ENCODE results near the gene VASH1. TPM values are rescaled to one million over a fixed set of nuclear protein-coding genes. Genes with fewer than 3 reads are reported as not detected.

VASH1 gene
- total and polyA plus RNA-seq, 7 donors: 3.0 to 13.0 (median 3.7) TPM

DNA sequence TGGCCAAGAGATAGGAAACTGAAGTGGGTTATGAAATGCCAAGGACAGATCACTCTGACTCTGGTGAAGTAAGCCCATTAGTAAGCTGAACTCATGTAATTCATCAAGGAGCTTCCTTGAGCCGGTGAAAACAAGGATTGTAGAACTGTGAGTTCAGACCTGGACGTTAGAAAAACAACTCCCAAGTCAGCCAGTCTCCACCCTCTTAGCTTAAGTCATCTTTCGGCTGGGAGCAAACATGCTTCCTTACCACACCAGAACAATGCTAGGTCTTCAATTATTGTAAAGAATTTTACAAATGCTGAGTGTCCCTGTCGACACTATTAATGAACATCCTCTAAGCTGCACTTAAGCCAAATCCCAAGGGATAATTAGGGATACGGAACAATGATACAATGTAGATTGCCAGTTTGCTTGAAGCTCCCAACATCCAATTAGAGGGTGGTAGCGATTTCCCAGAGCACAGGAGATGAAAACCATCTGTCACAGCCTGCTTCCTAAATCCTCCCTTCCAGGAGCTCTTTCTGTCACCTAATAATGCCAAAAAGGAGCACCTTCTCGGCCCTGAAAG is 45.7 kb upstream of the VASH1 start:
- Histone ChIP-seq H3K4me1 (peaks cover 0 to 7% (median 3%) of the 10 kb centered on the region in 4 donors), H3K36me3 (no peaks in the 10 kb centered on the region), H3K27me3 (no peaks in the 10 kb centered on the region), H3K27ac (peak overlapping the region in 3 of 4 donors; percentile 39 to 67 (median 45)), H3K4me3 (no peak overlapping the region), H3K9me3 (no peaks in the 10 kb centered on the region)
- TF ChIP-seq POLR2AphosphoS5 (IDR thresholded peaks at IDR 0.05): peak in 1 of 4 donors; percentile 14
- TF ChIP-seq, protein P1, sequence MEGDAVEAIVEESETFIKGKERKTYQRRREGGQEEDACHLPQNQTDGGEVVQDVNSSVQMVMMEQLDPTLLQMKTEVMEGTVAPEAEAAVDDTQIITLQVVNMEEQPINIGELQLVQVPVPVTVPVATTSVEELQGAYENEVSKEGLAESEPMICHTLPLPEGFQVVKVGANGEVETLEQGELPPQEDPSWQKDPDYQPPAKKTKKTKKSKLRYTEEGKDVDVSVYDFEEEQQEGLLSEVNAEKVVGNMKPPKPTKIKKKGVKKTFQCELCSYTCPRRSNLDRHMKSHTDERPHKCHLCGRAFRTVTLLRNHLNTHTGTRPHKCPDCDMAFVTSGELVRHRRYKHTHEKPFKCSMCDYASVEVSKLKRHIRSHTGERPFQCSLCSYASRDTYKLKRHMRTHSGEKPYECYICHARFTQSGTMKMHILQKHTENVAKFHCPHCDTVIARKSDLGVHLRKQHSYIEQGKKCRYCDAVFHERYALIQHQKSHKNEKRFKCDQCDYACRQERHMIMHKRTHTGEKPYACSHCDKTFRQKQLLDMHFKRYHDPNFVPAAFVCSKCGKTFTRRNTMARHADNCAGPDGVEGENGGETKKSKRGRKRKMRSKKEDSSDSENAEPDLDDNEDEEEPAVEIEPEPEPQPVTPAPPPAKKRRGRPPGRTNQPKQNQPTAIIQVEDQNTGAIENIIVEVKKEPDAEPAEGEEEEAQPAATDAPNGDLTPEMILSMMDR (IDR thresholded peaks at IDR 0.05): no peak
- intact Hi-C loops (cut with DNase I): no loop called here
- 49 to 60% methylated on average over 7 of the region's 7 CpGs for WGBS, 2 donors
- DNase-seq: no peak

DNA sequence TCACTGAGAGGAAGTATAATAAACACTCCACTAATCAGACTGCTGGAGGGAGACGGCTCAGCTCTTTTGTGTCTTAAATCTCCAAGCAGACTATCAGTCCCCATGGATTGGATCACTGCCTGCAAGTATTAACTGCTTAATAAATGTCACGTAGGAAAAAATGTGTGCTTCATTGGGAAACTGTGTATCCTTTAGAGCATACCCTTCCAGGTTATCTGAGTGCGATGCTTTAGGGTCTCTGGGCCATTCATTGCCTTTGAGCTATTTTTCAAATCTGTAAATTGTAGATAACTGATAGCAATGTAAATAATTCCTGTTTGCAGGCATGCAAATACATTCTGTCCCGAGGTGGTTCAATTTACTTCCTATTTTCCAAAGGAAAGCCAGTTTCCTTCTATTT is 45.0 kb upstream of the VASH1 start:
- Histone ChIP-seq H3K9me3 (no peaks in the 10 kb centered on the region), H3K4me3 (no peak overlapping the region), H3K36me3 (no peaks in the 10 kb centered on the region), H3K27me3 (no peaks in the 10 kb centered on the region), H3K27ac (peak overlapping the region in 2 of 4 donors; percentile 45 to 67), H3K4me1 (peaks cover 0 to 7% (median 3%) of the 10 kb centered on the region in 4 donors)
- TF ChIP-seq, protein P1 (IDR thresholded peaks at IDR 0.05): no peak
- no peak for TF ChIP-seq POLR2AphosphoS5 (IDR thresholded peaks at IDR 0.05)
- intact Hi-C loops (cut with DNase I): no loop called here
- DNase-seq: no peak
- WGBS, 2 donors: 56 to 66% methylated on average over 4 of the region's 4 CpGs

DNA sequence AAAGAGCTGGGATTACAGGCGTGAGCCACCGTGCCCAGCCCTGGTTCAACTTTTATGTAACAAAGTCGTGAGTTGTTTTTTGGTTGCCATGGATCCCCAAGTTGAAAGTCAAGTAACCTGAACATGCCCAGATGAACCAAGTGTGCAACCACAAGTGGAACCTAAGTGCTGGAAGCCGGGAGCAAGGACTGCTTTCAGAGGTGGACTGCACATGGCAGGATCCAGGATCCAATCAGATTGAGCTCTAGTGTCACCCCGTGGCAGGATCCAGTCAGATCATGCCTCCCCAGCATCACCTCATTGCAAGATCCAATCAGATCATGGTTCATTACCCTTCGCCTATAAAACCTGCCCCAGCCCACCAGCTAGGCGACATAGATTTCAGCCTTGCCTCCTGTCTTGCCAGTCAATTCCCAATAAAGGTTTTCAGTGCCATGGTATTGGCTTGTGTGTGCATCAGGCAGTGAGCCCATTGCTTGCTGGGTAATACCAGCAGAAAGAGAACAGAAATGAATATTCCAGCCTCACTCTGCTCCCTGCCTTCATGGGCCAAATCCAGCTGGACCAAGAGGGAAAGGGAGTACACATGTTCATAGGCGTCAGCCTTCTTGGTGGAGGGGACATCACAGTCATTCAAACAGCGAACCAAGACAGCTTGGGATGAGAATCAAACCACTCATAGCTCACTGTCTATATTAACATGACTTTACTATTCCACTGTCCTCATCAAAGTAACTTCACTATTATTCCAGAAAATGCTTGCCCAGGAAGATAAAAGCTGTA is 43.6 kb upstream of the VASH1 start:
- H3K4me1 ChIP-seq: peaks cover 0 to 7% (median 3%) of the 10 kb centered on the region in 4 donors
- no peaks in the 10 kb centered on the region for H3K36me3 ChIP-seq
- 82 to 91% methylated on average over 9 of the region's 9 CpGs for WGBS, 2 donors
- no peak overlapping the region for H3K4me3 ChIP-seq
- H3K9me3 ChIP-seq: no peaks in the 10 kb centered on the region
- TF ChIP-seq EP300 (IDR thresholded peaks at IDR 0.05): no peak
- TF ChIP-seq, protein P1 (IDR thresholded peaks at IDR 0.05): no peak
- TF ChIP-seq POLR2A (IDR thresholded peaks at IDR 0.05): no peak
- TF ChIP-seq POLR2AphosphoS5 (IDR thresholded peaks at IDR 0.05): no peak
- peaks cover 0 to 3% (median 0%) of the 10 kb centered on the region in 3 donors for H3K27me3 ChIP-seq
- intact Hi-C loops (cut with DNase I): no loop called here
- DNase-seq: no peak
- H3K27ac ChIP-seq: no peak overlapping the region

DNA sequence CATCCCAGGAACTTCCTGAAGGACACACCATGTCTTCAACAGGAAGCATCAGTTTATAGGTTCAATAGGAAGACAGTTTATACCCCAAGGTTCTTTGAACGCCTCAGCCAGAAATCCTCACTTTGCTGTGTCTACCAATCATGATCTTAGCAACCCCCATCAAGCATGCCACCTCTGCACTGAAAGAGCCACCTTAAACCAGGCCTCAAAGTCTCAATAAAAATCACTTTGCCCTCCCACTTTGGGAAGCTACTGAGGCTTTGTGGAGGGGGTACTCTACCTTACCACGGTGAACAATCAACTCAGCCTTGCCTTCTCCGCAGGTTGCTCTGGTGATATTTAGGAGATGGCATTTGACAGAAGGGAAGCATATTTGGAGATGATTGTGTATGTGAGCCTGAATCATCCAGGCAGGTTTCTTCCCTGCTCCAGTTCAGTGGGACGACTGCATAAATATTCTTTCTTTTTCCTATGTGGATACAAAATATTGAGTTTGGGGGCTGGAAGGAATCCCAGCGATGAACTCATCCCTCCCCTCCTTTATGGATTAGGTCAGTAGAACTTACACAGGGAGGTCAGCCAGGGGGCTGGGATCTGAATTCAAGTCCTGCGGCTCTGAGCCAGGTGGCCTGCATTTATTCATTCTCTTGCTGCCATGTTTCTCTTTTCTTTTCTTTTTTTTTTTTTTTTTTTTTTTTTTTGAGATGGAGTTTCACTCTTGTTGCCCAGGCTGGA is 42.8 kb upstream of the VASH1 start:
- no peak for DNase-seq
- intact Hi-C loops (cut with DNase I): no loop called here

More for the DNA sequence above, 42.8 kb upstream of the VASH1 start:
- H3K27me3 ChIP-seq: peaks cover 0 to 9% (median 0%) of the 10 kb centered on the region in 3 donors
- H3K36me3 ChIP-seq: no peaks in the 10 kb centered on the region
- H3K4me3 ChIP-seq: no peak overlapping the region
- TF ChIP-seq, protein P1 (IDR thresholded peaks at IDR 0.05): no peak
- TF ChIP-seq POLR2A (IDR thresholded peaks at IDR 0.05) (no peak), POLR2AphosphoS5 (IDR thresholded peaks at IDR 0.05) (no peak), EP300 (IDR thresholded peaks at IDR 0.05) (no peak)
- no peaks in the 10 kb centered on the region for H3K9me3 ChIP-seq
- peaks cover 0 to 7% (median 3%) of the 10 kb centered on the region in 4 donors for H3K4me1 ChIP-seq
- 88% methylated on average over 6 of the region's 6 CpGs for WGBS, 2 donors
- peak overlapping the region in 1 of 4 donors; percentile 38 for H3K27ac ChIP-seq

All from sigmoid colon (tissue), 7 donors.